Activated naive CD4-positive, alpha-beta T cell treated with anti-CD3 and anti-CD28 coated beads, Interleukin-2, amount 10 ng/mL, durations not matched to agents 7 days and 5 days (primary cell): Measurements from ENCODE around the gene NCSTN.
"Not testable (repeated sequence)": the region's sequence is repeated elsewhere in the genome, so short reads cannot be mapped to it uniquely, and the experiment has no call there.

Source experiments
- CTCF ChIA-PET: fragments of 350-600 bp; sonication (Branson Sonifier 250); formaldehyde crosslinking; loops from one replicate; lab custom pipeline; 2021; ENCODE audit warnings: antibody characterized with exemption; lab: Charles Lee
- DNase-seq: peaks from one replicate; pipeline ENCODE4 v3.0.0-alpha.2; 2020
- H3K27ac Mint-ChIP-seq: one replicate; pipeline ENCODE4 v1.8.0; 2021; ENCODE audit warnings: mild to moderate bottlenecking, moderate library complexity, mixed read lengths
- H3K27me3 Mint-ChIP-seq: one replicate; pipeline ENCODE4 v1.8.0; 2021; ENCODE audit warnings: mild to moderate bottlenecking, mixed read lengths
- H3K36me3 Mint-ChIP-seq: one replicate; pipeline ENCODE4 v1.8.0; 2021; ENCODE audit warnings: mixed read lengths
- H3K4me1 Mint-ChIP-seq: one replicate; pipeline ENCODE4 v1.8.0; 2021; ENCODE audit warnings: mixed read lengths
- H3K4me3 Mint-ChIP-seq: one replicate; pipeline ENCODE4 v1.8.0; 2021; ENCODE audit warnings: mild to moderate bottlenecking, moderate library complexity, mixed read lengths
- H3K9me3 Mint-ChIP-seq: one replicate; pipeline ENCODE4 v1.8.0; 2021; ENCODE audit warnings: mixed read lengths

The NCSTN gene

DNA sequence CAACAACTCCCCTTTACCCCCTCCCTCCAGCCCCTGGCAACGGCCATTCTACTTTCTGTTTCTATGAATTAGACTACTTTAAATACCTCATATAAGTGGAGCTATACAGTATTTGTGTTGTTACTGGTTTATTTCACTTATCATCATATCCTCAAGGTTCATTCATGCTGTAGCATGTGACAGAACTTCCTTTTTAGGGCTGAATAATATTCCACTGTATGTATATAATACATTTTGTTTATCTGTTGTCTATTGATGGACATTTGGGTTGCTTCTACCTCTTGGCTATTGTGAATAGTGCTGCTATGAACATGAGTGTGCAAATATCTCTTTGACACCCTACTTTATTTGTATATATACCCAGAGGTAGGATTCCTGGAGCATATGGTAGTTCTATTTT, 25.9 kb downstream of the NCSTN start:
- H3K9me3 Mint-ChIP-seq = no peaks in the 10 kb centered on the region
- CTCF ChIA-PET = interaction anchor here (1.4 to 1.9 kb wide), 2 partner anchors 8 to 291 kb away, joined by 3 to 11 read pairs; no protein-coding TSS in a partner anchor

DNA sequence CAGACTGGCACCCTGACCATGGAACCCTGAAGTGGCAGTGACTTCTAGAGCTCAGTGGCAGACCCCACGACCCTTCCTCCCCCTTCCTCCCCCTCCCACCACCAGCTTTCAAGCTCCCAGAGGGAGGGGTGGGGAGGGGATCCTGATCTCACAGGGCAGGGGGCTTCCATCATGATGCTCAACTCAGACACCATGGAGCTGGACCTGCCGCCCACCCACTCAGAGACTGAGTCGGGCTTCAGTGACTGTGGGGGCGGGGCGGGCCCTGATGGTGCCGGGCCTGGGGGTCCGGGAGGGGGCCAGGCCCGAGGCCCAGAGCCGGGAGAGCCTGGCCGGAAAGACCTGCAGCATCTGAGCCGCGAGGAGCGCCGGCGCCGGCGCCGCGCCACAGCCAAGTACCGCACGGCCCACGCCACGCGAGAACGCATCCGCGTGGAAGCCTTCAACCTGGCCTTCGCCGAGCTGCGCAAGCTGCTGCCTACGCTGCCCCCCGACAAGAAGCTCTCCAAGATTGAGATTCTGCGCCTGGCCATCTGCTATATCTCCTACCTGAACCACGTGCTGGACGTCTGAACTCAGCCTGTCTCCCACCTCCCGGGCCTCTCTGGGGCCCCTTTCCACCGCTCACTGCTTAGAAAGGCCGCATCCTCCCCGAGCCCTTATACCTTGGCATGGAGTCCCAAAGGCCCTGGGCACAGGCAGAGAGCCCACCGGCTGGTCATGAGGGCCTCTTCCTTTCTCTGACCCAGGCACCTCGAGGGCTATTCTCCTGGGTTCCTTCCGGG, 27.6 kb downstream of the NCSTN start:
- peaks cover 8% of the 10 kb centered on the region for H3K4me1 Mint-ChIP-seq
- no peak overlapping the region for H3K4me3 Mint-ChIP-seq
- CTCF ChIA-PET = interaction anchor here (0.7 to 1.9 kb wide), 3 partner anchors 8 to 285 kb away, joined by 3 to 5 read pairs (median 3); no protein-coding TSS in a partner anchor
- peaks cover 23% of the 10 kb centered on the region for H3K27me3 Mint-ChIP-seq
- no peak for DNase-seq
- H3K36me3 Mint-ChIP-seq = no peaks in the 10 kb centered on the region
- H3K9me3 Mint-ChIP-seq = no peaks in the 10 kb centered on the region
- H3K27ac Mint-ChIP-seq = no peak overlapping the region

More for the DNA sequence above, 25.9 kb downstream of the NCSTN start:
- Mint-ChIP-seq H3K4me3 (no peak overlapping the region), H3K27ac (no peak overlapping the region), H3K4me1 (peaks cover 4% of the 10 kb centered on the region), H3K36me3 (no peaks in the 10 kb centered on the region), H3K27me3 (peaks cover 14% of the 10 kb centered on the region)
- DNase-seq = no peak

DNA sequence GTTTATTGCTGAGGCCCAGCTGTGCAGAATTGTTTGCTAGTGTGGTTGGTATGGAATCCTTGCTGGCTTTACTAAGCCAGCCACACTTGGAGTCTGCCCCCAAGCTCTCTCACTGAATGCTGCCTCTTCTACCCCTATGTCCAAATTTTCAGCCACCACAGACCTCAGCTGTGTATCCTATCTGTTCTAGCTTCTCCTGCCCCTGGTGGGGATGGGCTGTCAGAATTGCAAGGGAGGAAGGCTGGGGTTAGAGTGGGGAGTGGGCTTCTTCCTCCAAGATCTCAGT, 28.1 kb downstream of the NCSTN start:
- CTCF ChIA-PET = interaction anchor here (0.7 to 1.9 kb wide), 3 partner anchors 9 to 286 kb away, joined by 3 to 5 read pairs (median 3); no protein-coding TSS in a partner anchor
- Mint-ChIP-seq H3K27me3 (peaks cover 27% of the 10 kb centered on the region), H3K36me3 (no peaks in the 10 kb centered on the region), H3K27ac (no peak overlapping the region), H3K4me1 (peaks cover 13% of the 10 kb centered on the region), H3K4me3 (no peak overlapping the region), H3K9me3 (no peaks in the 10 kb centered on the region)
- DNase-seq = no peak

DNA sequence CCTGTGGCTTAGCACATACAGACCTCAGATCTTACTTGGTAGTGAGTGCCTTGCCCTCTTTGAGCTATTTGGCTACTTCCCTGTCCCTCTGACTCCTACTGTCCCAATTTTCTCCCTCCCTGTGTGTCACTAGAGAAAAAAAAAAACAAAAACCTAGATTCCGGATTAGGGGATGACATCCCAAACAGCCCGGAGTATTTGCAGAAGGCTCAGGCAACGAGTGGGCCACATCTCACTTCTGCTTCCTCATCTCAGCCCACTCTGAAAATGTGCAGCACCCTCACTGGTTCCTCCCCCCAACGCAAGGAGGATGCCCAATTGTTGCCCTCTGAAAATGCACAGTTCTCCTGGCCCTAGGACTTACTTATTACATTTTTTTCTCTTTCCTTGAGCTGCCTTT, 28.6 kb downstream of the NCSTN start:
- peaks cover 15% of the 10 kb centered on the region for H3K4me1 Mint-ChIP-seq
- no peak for DNase-seq
- H3K4me3 Mint-ChIP-seq = no peak overlapping the region
- H3K27me3 Mint-ChIP-seq = peaks cover 30% of the 10 kb centered on the region
- H3K27ac Mint-ChIP-seq = no peak overlapping the region
- no peaks in the 10 kb centered on the region for H3K36me3 Mint-ChIP-seq
- CTCF ChIA-PET = interaction anchor here (0.7 to 1.9 kb wide), 3 partner anchors 9 to 80 kb away, joined by 3 to 5 read pairs (median 3); no protein-coding TSS in a partner anchor
- H3K9me3 Mint-ChIP-seq = no peaks in the 10 kb centered on the region

DNA sequence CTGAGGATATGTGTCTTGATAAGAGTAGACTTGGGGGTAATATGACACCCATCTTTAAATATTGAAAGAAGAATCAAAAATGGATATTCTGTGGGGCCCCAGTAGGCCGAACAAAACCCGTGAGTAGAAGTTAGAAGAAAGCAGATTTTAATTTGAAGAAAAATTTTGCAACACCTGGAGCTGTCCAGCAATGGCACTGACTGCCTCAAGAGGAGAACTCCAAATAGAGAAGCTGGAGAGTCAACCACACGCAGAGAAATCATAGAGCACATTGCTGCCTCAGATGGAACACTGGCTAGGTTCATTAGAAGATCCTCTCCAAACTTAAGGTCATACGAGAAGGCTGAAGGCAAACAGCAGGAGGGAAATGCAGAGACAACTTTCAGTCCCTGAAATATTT, 30.5 kb downstream of the NCSTN start:
- no peaks in the 10 kb centered on the region for H3K9me3 Mint-ChIP-seq
- H3K27ac Mint-ChIP-seq = no peak overlapping the region
- no peak for DNase-seq
- H3K27me3 Mint-ChIP-seq = peaks cover 26% of the 10 kb centered on the region
- H3K4me1 Mint-ChIP-seq = peaks cover 12% of the 10 kb centered on the region
- CTCF ChIA-PET = interaction anchor here (1.2 to 4.5 kb wide), 3 partner anchors 8 to 288 kb away, joined by 3 to 60 read pairs (median 5); no protein-coding TSS in a partner anchor
- H3K4me3 Mint-ChIP-seq = no peak overlapping the region
- no peaks in the 10 kb centered on the region for H3K36me3 Mint-ChIP-seq

DNA sequence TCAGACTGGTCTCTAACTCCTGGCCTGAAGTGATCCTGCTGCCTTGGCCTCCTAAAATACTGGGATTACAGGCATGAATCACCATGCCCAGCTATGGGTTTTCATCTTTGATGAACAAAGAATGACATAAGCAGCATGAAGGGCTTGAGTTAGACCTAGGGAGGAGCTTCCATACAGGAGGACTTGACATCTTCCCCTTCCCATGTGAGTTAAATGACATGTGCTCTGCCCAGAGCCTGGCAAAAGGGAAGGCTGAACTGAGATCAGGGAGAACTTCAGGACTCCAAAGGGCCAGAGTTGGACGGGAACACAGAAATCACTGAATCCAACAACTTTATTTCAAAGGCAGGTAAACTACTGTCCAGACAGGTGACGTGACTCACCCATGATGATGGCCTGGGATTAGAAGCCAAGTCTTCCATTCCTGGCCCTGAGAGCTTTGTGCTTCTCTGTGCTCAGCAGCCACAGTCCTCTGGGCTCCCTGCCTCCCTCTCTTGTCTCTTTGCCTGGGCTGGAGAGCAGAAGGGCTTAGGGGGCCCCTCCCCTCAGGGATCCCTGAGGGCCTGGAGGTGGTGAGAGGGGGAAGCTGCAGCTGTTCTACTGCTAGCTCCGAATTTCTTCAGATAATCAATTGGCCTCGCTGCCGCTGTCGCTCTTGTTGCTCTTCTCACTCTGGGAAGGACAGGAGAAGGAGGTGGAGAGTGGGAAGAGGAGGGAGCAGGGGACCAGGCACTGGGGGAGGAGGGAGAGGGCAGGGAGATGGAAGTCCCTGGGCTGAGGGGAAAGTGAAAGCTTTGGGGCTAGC, 31.3 kb downstream of the NCSTN start:
- no peak overlapping the region for H3K4me3 Mint-ChIP-seq
- CTCF ChIA-PET = interaction anchor here (0.8 to 4.5 kb wide), 6 partner anchors 9 to 290 kb away, joined by 3 to 60 read pairs (median 4); no protein-coding TSS in a partner anchor
- no peaks in the 10 kb centered on the region for H3K36me3 Mint-ChIP-seq
- no peak for DNase-seq
- no peak overlapping the region for H3K27ac Mint-ChIP-seq
- peaks cover 12% of the 10 kb centered on the region for H3K4me1 Mint-ChIP-seq
- peaks cover 34% of the 10 kb centered on the region for H3K27me3 Mint-ChIP-seq
- H3K9me3 Mint-ChIP-seq = no peaks in the 10 kb centered on the region

DNA sequence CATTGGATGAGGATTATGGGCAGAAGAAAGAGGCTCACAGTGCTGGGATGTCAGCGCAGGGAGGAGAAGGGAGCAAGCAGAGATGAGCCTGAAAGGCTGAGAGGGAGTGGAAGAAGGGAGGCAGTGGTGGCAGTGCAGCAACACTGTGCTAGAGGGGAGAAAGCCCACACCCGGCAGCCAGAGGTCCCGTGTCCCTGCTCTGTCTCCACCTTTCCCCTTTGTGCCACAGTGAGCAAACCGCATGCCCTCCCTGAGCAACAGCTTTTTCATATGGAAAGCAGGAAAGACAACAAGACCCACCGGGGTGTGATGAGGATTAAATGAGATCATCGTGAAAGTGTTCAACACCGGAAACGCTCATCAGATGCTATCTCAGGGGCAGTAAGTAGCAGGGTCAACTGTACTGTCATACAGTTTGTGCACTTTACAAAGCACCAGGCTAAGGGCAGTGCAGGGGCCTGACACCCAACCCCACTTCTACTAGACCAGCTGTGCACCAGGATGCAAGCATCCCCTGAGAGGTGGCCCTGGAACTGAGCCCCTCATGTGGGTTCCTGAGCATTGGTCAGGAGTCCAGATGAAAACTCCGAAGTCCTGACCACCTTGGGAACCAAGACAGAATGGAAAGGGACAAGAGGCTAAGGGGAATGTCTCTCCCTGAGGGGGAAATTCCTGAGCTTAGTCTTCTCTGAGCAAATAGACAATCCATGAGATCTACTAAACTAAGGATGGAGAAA, 32.8 kb downstream of the NCSTN start:
- no peak overlapping the region for H3K27ac Mint-ChIP-seq
- H3K27me3 Mint-ChIP-seq = peaks cover 37% of the 10 kb centered on the region
- H3K36me3 Mint-ChIP-seq = no peaks in the 10 kb centered on the region
- no peak overlapping the region for H3K4me3 Mint-ChIP-seq
- H3K4me1 Mint-ChIP-seq = peaks cover 12% of the 10 kb centered on the region
- H3K9me3 Mint-ChIP-seq = no peaks in the 10 kb centered on the region
- DNase-seq = peak; percentile 23
- CTCF ChIA-PET = interaction anchor here (0.8 to 4.5 kb wide), 31 partner anchors 8 to 330 kb away, joined by 3 to 60 read pairs (median 5); partner anchors contain the start of genes DCAF8 and IGSF8

DNA sequence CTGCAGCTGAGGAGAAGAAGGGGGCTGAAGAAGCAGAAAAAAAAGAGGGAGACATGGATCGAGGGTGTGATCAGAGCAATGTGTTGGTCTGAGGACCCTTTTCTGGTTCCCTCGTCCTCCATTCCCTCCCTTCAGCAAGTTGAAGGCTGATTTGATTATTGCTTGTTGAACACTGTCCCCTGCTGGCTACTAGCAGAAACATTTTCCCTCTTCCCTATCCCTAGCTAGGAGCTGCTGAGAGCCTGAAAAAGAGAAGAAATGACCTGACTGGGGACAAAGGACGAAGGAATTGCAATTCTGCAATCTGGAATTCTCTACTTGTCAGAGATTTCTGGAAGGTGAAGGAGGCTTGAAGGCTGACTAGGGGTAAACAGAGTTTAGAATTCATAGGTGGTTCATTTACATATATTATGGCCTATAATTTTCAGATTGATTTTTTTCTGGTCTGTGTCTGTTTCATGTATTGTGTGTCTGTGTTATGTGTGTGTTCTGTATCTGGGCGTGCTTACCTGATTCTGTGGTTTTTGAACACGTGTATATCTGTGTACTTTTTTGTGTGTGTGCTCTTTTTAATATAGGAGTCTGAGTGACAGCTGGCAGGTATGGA, 33.4 kb downstream of the NCSTN start:
- Mint-ChIP-seq H3K9me3 (no peaks in the 10 kb centered on the region), H3K27ac (no peak overlapping the region), H3K36me3 (no peaks in the 10 kb centered on the region), H3K27me3 (peaks cover 35% of the 10 kb centered on the region), H3K4me1 (peaks cover 12% of the 10 kb centered on the region), H3K4me3 (no peak overlapping the region)
- CTCF ChIA-PET = interaction anchor here (0.6 to 4.5 kb wide), 38 partner anchors 9 to 330 kb away, joined by 3 to 60 read pairs (median 4); partner anchors contain the start of genes CASQ1, DCAF8, IGSF8 and PEX19
- DNase-seq = peak; percentile 44

DNA sequence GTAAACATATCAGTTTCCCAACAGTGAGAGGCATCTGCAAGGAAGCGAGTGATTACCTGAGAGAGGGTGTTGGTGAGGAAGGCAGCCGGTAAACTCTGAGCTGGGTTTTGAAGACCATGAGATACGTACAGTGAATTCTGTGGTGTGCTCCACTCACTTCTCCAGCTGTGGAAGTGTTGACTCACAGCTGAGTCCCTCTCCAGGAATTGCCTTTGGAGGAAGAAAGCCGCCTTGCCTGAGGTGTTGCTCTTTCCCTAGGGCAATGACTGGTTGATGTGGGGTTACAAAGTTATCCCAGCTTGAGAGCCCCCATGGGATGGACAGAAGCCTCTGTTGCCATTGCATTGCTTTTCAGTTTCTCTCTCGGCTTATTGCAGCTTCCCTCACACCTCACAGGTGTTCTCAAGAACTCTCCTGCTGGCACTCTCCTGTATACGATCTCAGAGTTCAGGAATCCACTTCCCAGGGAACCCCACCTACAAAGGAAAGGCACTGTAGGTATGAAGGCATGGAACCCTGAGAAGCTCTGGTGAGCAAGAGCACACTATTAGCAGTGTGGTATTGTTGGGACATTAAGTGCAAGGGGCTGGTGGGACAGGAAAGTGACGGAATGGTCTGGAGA, 34.5 kb downstream of the NCSTN start:
- Mint-ChIP-seq H3K4me1 (peaks cover 12% of the 10 kb centered on the region), H3K9me3 (no peaks in the 10 kb centered on the region), H3K4me3 (no peak overlapping the region), H3K36me3 (no peaks in the 10 kb centered on the region), H3K27me3 (peaks cover 35% of the 10 kb centered on the region), H3K27ac (no peak overlapping the region)
- CTCF ChIA-PET = interaction anchor here (0.7 to 4.5 kb wide), 27 partner anchors 10 to 299 kb away, joined by 3 to 60 read pairs (median 5); partner anchors contain the start of genes CASQ1, IGSF8 and PEX19
- no peak for DNase-seq

DNA sequence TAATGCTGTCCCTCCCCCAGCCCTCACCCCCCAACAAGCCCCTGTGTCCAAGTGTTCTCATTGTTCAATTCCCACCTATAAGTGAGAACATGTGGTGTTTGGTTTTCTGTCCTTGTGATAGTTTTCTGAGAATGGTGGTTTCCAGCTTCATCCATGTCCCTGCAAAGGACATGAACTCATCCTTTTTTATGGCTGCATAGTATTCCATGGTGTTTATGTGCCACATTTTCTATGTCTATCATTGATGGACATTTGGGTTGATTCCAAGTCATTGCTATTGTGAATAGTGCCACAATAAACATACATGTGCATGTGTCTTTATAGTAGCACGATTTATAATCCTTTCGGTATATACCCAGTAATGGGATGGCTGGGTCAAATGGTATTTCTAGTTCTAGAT, 41.6 kb downstream of the NCSTN start:
- peaks cover 25% of the 10 kb centered on the region for H3K27me3 Mint-ChIP-seq
- CTCF ChIA-PET, H3K4me1 Mint-ChIP-seq: not testable (repeated sequence)

DNA sequence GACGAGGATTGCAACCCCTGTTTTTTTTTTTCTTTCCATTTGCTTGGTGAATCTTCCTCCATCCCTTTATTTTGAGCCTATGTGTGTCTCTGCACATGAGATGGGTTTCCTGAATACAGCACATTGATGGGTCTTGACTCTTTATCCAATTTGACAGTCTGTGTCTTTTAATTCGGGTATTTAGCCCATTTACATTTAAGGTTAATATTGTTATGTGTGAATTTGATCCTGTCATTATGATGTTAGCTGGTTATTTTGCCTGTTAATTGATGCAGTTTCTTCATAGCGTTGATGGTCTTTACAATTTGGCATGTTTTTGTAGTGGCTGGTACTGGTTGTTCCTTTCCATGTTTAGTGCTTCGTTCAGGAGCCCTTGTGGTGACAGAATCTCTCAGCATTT, 45.2 kb downstream of the NCSTN start:
- H3K4me3 Mint-ChIP-seq, H3K27ac Mint-ChIP-seq, H3K36me3 Mint-ChIP-seq, DNase-seq, CTCF ChIA-PET, H3K4me1 Mint-ChIP-seq, H3K9me3 Mint-ChIP-seq: not testable (repeated sequence)
- H3K27me3 Mint-ChIP-seq = peaks cover 39% of the 10 kb centered on the region

More for the DNA sequence above, 41.6 kb downstream of the NCSTN start:
- H3K9me3 Mint-ChIP-seq, H3K4me3 Mint-ChIP-seq, H3K36me3 Mint-ChIP-seq, H3K27ac Mint-ChIP-seq, DNase-seq: not testable (repeated sequence)

DNA sequence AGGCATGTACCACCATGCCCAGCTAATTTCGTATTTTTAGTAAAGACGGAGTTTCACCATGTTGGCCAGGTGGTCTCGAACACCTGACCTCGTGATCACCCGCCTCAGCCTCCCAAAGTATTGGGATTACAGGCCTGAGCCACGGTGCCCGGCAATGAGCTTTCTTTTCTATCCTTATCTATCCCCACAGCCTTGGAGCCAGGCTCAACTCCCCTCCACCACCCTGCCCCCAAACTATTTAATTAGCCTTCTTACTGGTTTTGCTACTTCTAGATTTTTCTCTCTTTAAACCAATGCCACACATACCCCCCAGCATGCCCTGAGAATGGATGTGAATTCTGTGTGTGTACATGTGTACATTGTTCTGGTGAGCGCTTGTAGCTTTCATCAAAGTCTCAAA, 51.5 kb downstream of the NCSTN start:
- DNase-seq = no peak
- CTCF ChIA-PET = interaction anchor here (0.6 kb wide), 1 partner anchor 46 kb away, joined by 3 read pairs; no protein-coding TSS in a partner anchor
- no peaks in the 10 kb centered on the region for H3K9me3 Mint-ChIP-seq
- H3K4me1 Mint-ChIP-seq = no peaks in the 10 kb centered on the region
- no peak overlapping the region for H3K27ac Mint-ChIP-seq
- no peak overlapping the region for H3K4me3 Mint-ChIP-seq
- peaks cover 43% of the 10 kb centered on the region for H3K27me3 Mint-ChIP-seq
- H3K36me3 Mint-ChIP-seq = no peaks in the 10 kb centered on the region

DNA sequence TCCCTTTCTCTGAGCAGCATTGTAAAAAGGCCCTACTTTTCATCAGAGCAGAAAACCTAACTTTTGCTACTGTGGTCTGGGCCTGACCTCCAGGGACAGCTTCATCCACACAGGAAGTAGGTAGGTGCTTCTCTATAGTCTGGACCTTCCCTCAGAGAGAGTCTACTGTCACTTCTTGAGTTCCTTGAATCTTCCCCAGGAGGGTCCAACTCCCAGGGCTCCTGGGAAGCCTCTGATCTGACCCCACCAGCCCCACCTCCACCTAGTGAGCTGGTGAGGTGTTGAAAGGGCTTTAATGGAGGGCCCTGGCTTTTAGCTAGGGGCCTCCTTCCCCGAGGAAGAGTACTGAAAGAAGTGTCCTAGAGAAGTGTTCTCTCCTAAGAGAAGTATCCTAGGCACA, 54.5 kb downstream of the NCSTN start:
- Mint-ChIP-seq H3K27me3 (peaks cover 54% of the 10 kb centered on the region), H3K4me3 (no peak overlapping the region), H3K4me1 (peaks cover 2% of the 10 kb centered on the region), H3K36me3 (no peaks in the 10 kb centered on the region), H3K9me3 (no peaks in the 10 kb centered on the region), H3K27ac (no peak overlapping the region)
- no peak for DNase-seq
- CTCF ChIA-PET = interaction anchor here (0.8 to 1.2 kb wide), 3 partner anchors 11 to 106 kb away, joined by 3 to 5 read pairs (median 4); no protein-coding TSS in a partner anchor
